ENCODE data around the gene IKZF5.

- TF ChIP-seq YY1 (IDR thresholded peaks at IDR 0.05; ENCODE audit: low read depth) = no peak
- no peak for TF ChIP-seq CREB1 (IDR thresholded peaks at IDR 0.05; ENCODE audit: low read depth)
- TF ChIP-seq NFIC (IDR thresholded peaks at IDR 0.05) = no peak
- no peak for TF ChIP-seq REST (IDR thresholded peaks at IDR 0.05; ENCODE audit: low read depth)
- no peak for TF ChIP-seq MAX (IDR thresholded peaks at IDR 0.05)
- no peak for TF ChIP-seq CEBPB (IDR thresholded peaks at IDR 0.05)
Measured at GRCh38 chr10:122990278-122990677, 18.3 kb downstream of the IKZF5 start.
